ENCODE results near the gene CMIP.

Gene CMIP

GRCh38 chr16:81446907-81447268, 2.3 kb downstream of the CMIP start:
- Histone ChIP-seq H3K4me3 (ENCODE audit: insufficient read depth, low read length, poor library complexity, severe bottlenecking) (no peak overlapping the region), H3K9me3 (ENCODE audit: insufficient read depth, low read length) (no peaks in the 10 kb centered on the region), H3K9me2 (replicated peaks; ENCODE audit: insufficient read depth, low read length) (no peaks in the 10 kb centered on the region), H4K20me1 (ENCODE audit: low read depth, low read length) (no peaks in the 10 kb centered on the region), H3K36me3 (ENCODE audit: low read length) (no peaks in the 10 kb centered on the region), H2AFZ (ENCODE audit: low read depth, low read length, severe bottlenecking) (no peak overlapping the region), H3K4me2 (ENCODE audit: low read depth, low read length, poor library complexity, severe bottlenecking) (peak overlapping the region; percentile 95), H3F3A (ENCODE audit: insufficient read depth) (0 out of 2 replicates have a peak, but pooled peaks cover 7% of the 10 kb centered on the region), H3K27me3 (ENCODE audit: low read length) (no peaks in the 10 kb centered on the region), H3K79me2 (ENCODE audit: insufficient read depth, low read length) (peaks cover 68% of the 10 kb centered on the region), H3K9ac (ENCODE audit: low read length) (peak overlapping the region; percentile 74; the same call in 1 of the 2 replicates), H3K27ac (ENCODE audit: low read depth, low read length) (no peak overlapping the region)
- TF ChIP-seq EZH2phosphoT487 (conservative IDR thresholded peaks at IDR 0.05; ENCODE audit: low read length), result no peak
- TF ChIP-seq CTCF (IDR thresholded peaks at IDR 0.05; ENCODE audit: insufficient read depth, low read length, poor library complexity, severe bottlenecking), result no peak

- Histone ChIP-seq H3K4me3 (ENCODE audit: insufficient read depth, low read length, poor library complexity, severe bottlenecking) (no peak overlapping the region), H3K9me3 (ENCODE audit: insufficient read depth, low read length) (no peaks in the 10 kb centered on the region), H3K27me3 (ENCODE audit: low read length) (no peaks in the 10 kb centered on the region), H3K9ac (ENCODE audit: low read length) (no peak overlapping the region), H3K9me2 (replicated peaks; ENCODE audit: insufficient read depth, low read length) (no peaks in the 10 kb centered on the region), H3K27ac (ENCODE audit: low read depth, low read length) (no peak overlapping the region), H2AFZ (ENCODE audit: low read depth, low read length, severe bottlenecking) (no peak overlapping the region), H4K20me1 (ENCODE audit: low read depth, low read length) (no peaks in the 10 kb centered on the region; the same call in 1 of the 2 replicates), H3K4me2 (ENCODE audit: low read depth, low read length, poor library complexity, severe bottlenecking) (no peak overlapping the region), H3F3A (ENCODE audit: insufficient read depth) (0 out of 2 replicates have a peak, but pooled peaks cover 7% of the 10 kb centered on the region), H3K79me2 (ENCODE audit: insufficient read depth, low read length) (peaks cover 75% of the 10 kb centered on the region), H3K36me3 (ENCODE audit: low read length) (no peaks in the 10 kb centered on the region)
- TF ChIP-seq CTCF (IDR thresholded peaks at IDR 0.05; ENCODE audit: insufficient read depth, low read length, poor library complexity, severe bottlenecking) (no peak), EZH2phosphoT487 (conservative IDR thresholded peaks at IDR 0.05; ENCODE audit: low read length) (no peak)
These were observed 2.9 kb downstream of the CMIP start for GRCh38 chr16:81447383-81448101.

- no peak overlapping the region for H2AFZ ChIP-seq (ENCODE audit: low read depth, low read length, severe bottlenecking)
- TF ChIP-seq EZH2phosphoT487 (conservative IDR thresholded peaks at IDR 0.05; ENCODE audit: low read length) (no peak), CTCF (IDR thresholded peaks at IDR 0.05; ENCODE audit: insufficient read depth, low read length, poor library complexity, severe bottlenecking) (no peak)
- H3K27me3 ChIP-seq (ENCODE audit: low read length), result no peaks in the 10 kb centered on the region
- no peaks in the 10 kb centered on the region for H3K9me3 ChIP-seq (ENCODE audit: insufficient read depth, low read length)
- H3K79me2 ChIP-seq (ENCODE audit: insufficient read depth, low read length), result peaks cover 84% of the 10 kb centered on the region
- H3K27ac ChIP-seq (ENCODE audit: low read depth, low read length), result no peak overlapping the region
- H3K36me3 ChIP-seq (ENCODE audit: low read length), result no peaks in the 10 kb centered on the region
- no peak overlapping the region for H3K4me2 ChIP-seq (ENCODE audit: low read depth, low read length, poor library complexity, severe bottlenecking)
- H3F3A ChIP-seq (ENCODE audit: insufficient read depth), result 0 out of 2 replicates have a peak, but pooled peaks cover 3% of the 10 kb centered on the region
- H3K4me3 ChIP-seq (ENCODE audit: insufficient read depth, low read length, poor library complexity, severe bottlenecking), result no peak overlapping the region
- H4K20me1 ChIP-seq (ENCODE audit: low read depth, low read length), result no peaks in the 10 kb centered on the region; the same call in 1 of the 2 replicates
- no peaks in the 10 kb centered on the region for H3K9me2 ChIP-seq (replicated peaks; ENCODE audit: insufficient read depth, low read length)
- H3K9ac ChIP-seq (ENCODE audit: low read length), result no peak overlapping the region
These were observed 3.8 kb downstream of the CMIP start for GRCh38 chr16:81448154-81449131.
